DOHH2 (cell line): Measurements from ENCODE around the gene GRIN2A.

Experiments
- CTCF ChIP-seq: fragments of 200-600 bp; sonication (generic); IDR thresholded peaks from one replicate; pipeline ENCODE4 v1.5.1; 2014; ENCODE audit warnings: antibody characterized with exemption, mild to moderate bottlenecking, low read depth, low read length; ENCODE audit not compliant: poor library complexity, severe bottlenecking
- EZH2phosphoT487 ChIP-seq: fragments of 200-600 bp; sonication (generic); IDR thresholded peaks from 2 replicates; pipeline ENCODE4 v1.6.1; 2017; ENCODE audit warnings: borderline replicate concordance, mild to moderate bottlenecking, antibody characterized with exemption, low read length, moderate library complexity, mixed read lengths

GRCh38 chr16:10228779-10229178 is 46.6 kb upstream of the GRIN2A start:
- no peak for TF ChIP-seq CTCF
- TF ChIP-seq EZH2phosphoT487: no peak
